HEK293 (cell line): ENCODE data around the gene DCBLD2.

Source experiments
- CTCF ChIA-PET: fragments of 350-600 bp; formaldehyde crosslinking; extraction: SDS; loops from one replicate; lab custom pipeline; 2021; ENCODE audit warnings: antibody characterized with exemption; lab: Yijun Ruan, JAX
- POLR2A ChIA-PET: fragments of 300-600 bp; formaldehyde crosslinking; extraction: SDS; loops from one replicate; lab custom pipeline; 2020; ENCODE audit warnings: antibody characterized with exemption, inconsistent platforms; lab: Yijun Ruan, JAX
- H3K27ac ChIP-seq: fragments of 200-500 bp; sonication (Bioruptor generic); 2 replicates; pipeline ENCODE4 v1.5.1; 2014; ENCODE audit warnings: low read depth, low read length, control low read depth, inconsistent platforms; ENCODE audit errors: extremely low read depth
- H3K36me3 ChIP-seq, 2 experiments: fragments of 200-500 bp in 1 of 2; sonication (Bioruptor generic) in 1 of 2; 1 replicate in 1 of 2; 2 replicates in 1 of 2; pipeline ENCODE4 v1.5.1; 2014 to 2017; ENCODE audit warnings: inconsistent platforms in 2 of 2, low read length in 2 of 2; ENCODE audit not compliant: control insufficient read depth in 2 of 2, insufficient read depth in 1 of 2
- H3K4me1 ChIP-seq: fragments of 200-500 bp; sonication (Bioruptor generic); 2 replicates; pipeline ENCODE4 v1.5.1; 2014; ENCODE audit warnings: mild to moderate bottlenecking, low read length, inconsistent platforms; ENCODE audit not compliant: control insufficient read depth, insufficient read depth
- H3K4me3 ChIP-seq: 2 replicates; pipeline ENCODE4 v1.5.1; 2011; ENCODE audit warnings: low read depth, mild to moderate bottlenecking, control low read depth, low read length, moderate library complexity
- H3K9me3 ChIP-seq: fragments of 200-500 bp; sonication (Bioruptor generic); 2 replicates; pipeline ENCODE4 v1.5.1; 2014; ENCODE audit warnings: low read depth, low read length, inconsistent platforms; ENCODE audit not compliant: control insufficient read depth, insufficient read depth
- BCL11A ChIP-seq: fragments of 450-650 bp; formaldehyde crosslinking; IDR thresholded peaks from 2 replicates; pipeline ENCODE4 v1.5.1; 2016; ENCODE audit warnings: low read depth, missing biosample characterization, missing genetic modification characterization
- ELK4 ChIP-seq: IDR thresholded peaks from 2 replicates; pipeline ENCODE4 v1.6.1; 2011; ENCODE audit warnings: mild to moderate bottlenecking, low read depth, low read length, borderline replicate concordance
- FEZF1 ChIP-seq: fragments of 450-650 bp; formaldehyde crosslinking; IDR thresholded peaks from 2 replicates; pipeline ENCODE4 v1.5.1; 2016; ENCODE audit warnings: missing biosample characterization, missing genetic modification characterization
- KLF9 ChIP-seq: fragments of 450-650 bp; formaldehyde crosslinking; IDR thresholded peaks from 2 replicates; pipeline ENCODE4 v1.5.1; 2016; ENCODE audit warnings: missing biosample characterization, missing genetic modification characterization, low read depth
- MZF1 ChIP-seq: fragments of 450-650 bp; formaldehyde crosslinking; IDR thresholded peaks from 2 replicates; pipeline ENCODE4 v1.5.1; 2017; ENCODE audit warnings: missing biosample characterization, missing genetic modification characterization, borderline replicate concordance
- PBX3 ChIP-seq: sonication (generic); formaldehyde crosslinking; IDR thresholded peaks from 2 replicates; pipeline ENCODE4 v1.8.1; 2022; ENCODE audit warnings: mild to moderate bottlenecking, moderate library complexity, missing genetic modification reagents
- SETDB1 ChIP-seq: IDR thresholded peaks from one replicate; pipeline ENCODE4 v1.6.1; 2017; ENCODE audit warnings: mild to moderate bottlenecking, low read length, moderate library complexity, mixed read lengths; ENCODE audit not compliant: insufficient read length
- SP3 ChIP-seq: fragments of 450-650 bp; formaldehyde crosslinking; IDR thresholded peaks from 2 replicates; pipeline ENCODE4 v1.5.1; 2016; ENCODE audit warnings: missing biosample characterization, missing genetic modification characterization
- ZFP37 ChIP-seq: fragments of 450-650 bp; formaldehyde crosslinking; IDR thresholded peaks from 2 replicates; pipeline ENCODE4 v1.5.1; 2016; ENCODE audit warnings: missing biosample characterization, missing genetic modification characterization
- ZFP69B ChIP-seq: fragments of 450-650 bp; formaldehyde crosslinking; IDR thresholded peaks from 2 replicates; pipeline ENCODE4 v1.5.1; 2016; ENCODE audit warnings: missing biosample characterization, missing genetic modification characterization
- ZNF16 ChIP-seq: fragments of 450-650 bp; formaldehyde crosslinking; IDR thresholded peaks from 2 replicates; pipeline ENCODE4 v1.5.1; 2016; ENCODE audit warnings: low read depth, missing biosample characterization, missing genetic modification characterization
- ZNF707 ChIP-seq: fragments of 450-650 bp; formaldehyde crosslinking; IDR thresholded peaks from 2 replicates; pipeline ENCODE4 v1.5.1; 2016; ENCODE audit warnings: missing biosample characterization, missing genetic modification characterization
- ZNF768 ChIP-seq: fragments of 450-650 bp; formaldehyde crosslinking; IDR thresholded peaks from 2 replicates; pipeline ENCODE4 v1.5.1; 2018; ENCODE audit warnings: missing biosample characterization, mild to moderate bottlenecking, missing genetic modification characterization
- ZNF791 ChIP-seq: fragments of 450-650 bp; formaldehyde crosslinking; IDR thresholded peaks from 2 replicates; pipeline ENCODE4 v1.5.1; 2016; ENCODE audit warnings: missing biosample characterization, missing genetic modification characterization
- ZSCAN30 ChIP-seq: fragments of 450-650 bp; IDR thresholded peaks from 2 replicates; pipeline ENCODE4 v1.5.1; 2018; ENCODE audit warnings: missing biosample characterization, mild to moderate bottlenecking, missing genetic modification characterization, moderate library complexity
- TF ChIP-seq, protein P1 (sequence below): fragments of 450-650 bp; formaldehyde crosslinking; IDR thresholded peaks from 2 replicates; pipeline ENCODE4 v1.5.1; 2016; ENCODE audit warnings: missing biosample characterization, missing genetic modification characterization

The DCBLD2 gene

GRCh38 chr3:98930413-98930812, 28.9 kb upstream of the DCBLD2 start:
- CTCF ChIA-PET, result no interaction called here
- H3K4me1 ChIP-seq, result no peaks in the 10 kb centered on the region
- TF ChIP-seq MZF1, result no peak
- peak; percentile 89 for TF ChIP-seq SETDB1
- TF ChIP-seq ZSCAN30 (tag by site-specific recombination), result no peak
- TF ChIP-seq, all 188 proteins: peak for 1
- POLR2A ChIA-PET, result no interaction called here
- no peaks in the 10 kb centered on the region for H3K36me3 ChIP-seq
- H3K4me3 ChIP-seq, result no peak overlapping the region
- no peaks in the 10 kb centered on the region for H3K9me3 ChIP-seq
- no peak overlapping the region for H3K27ac ChIP-seq

DNA sequence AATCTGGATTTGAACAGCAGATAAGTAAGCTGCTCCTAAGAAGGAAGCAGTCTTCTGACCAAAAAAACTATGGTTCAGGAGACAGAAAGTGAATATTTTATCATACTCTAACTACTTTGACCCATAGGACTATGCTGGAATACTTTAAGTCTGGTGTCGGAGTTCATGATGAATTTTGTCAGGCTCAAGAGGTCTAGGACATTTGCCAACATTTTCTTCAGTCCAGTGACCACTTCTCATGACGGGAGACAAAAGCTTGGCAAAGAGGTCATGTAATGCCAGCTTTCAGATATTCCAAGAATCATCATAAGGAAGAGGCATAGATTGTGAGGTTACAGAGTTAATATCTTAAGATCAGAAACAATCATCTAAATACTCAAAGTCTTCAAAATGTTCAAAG, 20.5 kb upstream of the DCBLD2 start:
- Histone ChIP-seq H3K4me3 (no peak overlapping the region), H3K27ac (no peak overlapping the region), H3K9me3 (no peaks in the 10 kb centered on the region), H3K4me1 (no peaks in the 10 kb centered on the region), H3K36me3 (no peaks in the 10 kb centered on the region)
- ChIA-PET CTCF (interaction anchor here (1.3 kb wide), 1 partner anchor 72 kb away, joined by 4 read pairs; no protein-coding TSS in a partner anchor), POLR2A (interaction anchor here (0.8 kb wide), 1 partner anchor 20 kb away, joined by 3 read pairs; the partner anchor contains the start of gene DCBLD2)
- no peak for TF ChIP-seq ZNF16 (tag by site-specific recombination)
- TF ChIP-seq SP3 (tag by site-specific recombination), result no peak
- no peak for TF ChIP-seq ZNF768 (tag by site-specific recombination)

GRCh38 chr3:98920166-98920565, 18.7 kb upstream of the DCBLD2 start:
- POLR2A ChIA-PET, result interaction anchor here (2.1 kb wide), 1 partner anchor 19 kb away, joined by 10 read pairs; the partner anchor contains the start of gene DCBLD2
- Histone ChIP-seq H3K27ac (no peak overlapping the region), H3K4me3 (no peak overlapping the region), H3K4me1 (no peaks in the 10 kb centered on the region), H3K9me3 (no peaks in the 10 kb centered on the region), H3K36me3 (no peaks in the 10 kb centered on the region)
- no peak for TF ChIP-seq ZNF791 (tag by site-specific recombination)
- no peak for TF ChIP-seq KLF9 (tag by site-specific recombination)
- no peak for TF ChIP-seq ZNF707 (tag by site-specific recombination)
- no peak for TF ChIP-seq ZFP37 (tag by site-specific recombination)
- no peak for TF ChIP-seq ELK4
- TF ChIP-seq BCL11A (tag by site-specific recombination), result no peak
- TF ChIP-seq ZFP69B, result no peak
- no peak for TF ChIP-seq FEZF1 (tag by site-specific recombination)
- TF ChIP-seq, protein P1, sequence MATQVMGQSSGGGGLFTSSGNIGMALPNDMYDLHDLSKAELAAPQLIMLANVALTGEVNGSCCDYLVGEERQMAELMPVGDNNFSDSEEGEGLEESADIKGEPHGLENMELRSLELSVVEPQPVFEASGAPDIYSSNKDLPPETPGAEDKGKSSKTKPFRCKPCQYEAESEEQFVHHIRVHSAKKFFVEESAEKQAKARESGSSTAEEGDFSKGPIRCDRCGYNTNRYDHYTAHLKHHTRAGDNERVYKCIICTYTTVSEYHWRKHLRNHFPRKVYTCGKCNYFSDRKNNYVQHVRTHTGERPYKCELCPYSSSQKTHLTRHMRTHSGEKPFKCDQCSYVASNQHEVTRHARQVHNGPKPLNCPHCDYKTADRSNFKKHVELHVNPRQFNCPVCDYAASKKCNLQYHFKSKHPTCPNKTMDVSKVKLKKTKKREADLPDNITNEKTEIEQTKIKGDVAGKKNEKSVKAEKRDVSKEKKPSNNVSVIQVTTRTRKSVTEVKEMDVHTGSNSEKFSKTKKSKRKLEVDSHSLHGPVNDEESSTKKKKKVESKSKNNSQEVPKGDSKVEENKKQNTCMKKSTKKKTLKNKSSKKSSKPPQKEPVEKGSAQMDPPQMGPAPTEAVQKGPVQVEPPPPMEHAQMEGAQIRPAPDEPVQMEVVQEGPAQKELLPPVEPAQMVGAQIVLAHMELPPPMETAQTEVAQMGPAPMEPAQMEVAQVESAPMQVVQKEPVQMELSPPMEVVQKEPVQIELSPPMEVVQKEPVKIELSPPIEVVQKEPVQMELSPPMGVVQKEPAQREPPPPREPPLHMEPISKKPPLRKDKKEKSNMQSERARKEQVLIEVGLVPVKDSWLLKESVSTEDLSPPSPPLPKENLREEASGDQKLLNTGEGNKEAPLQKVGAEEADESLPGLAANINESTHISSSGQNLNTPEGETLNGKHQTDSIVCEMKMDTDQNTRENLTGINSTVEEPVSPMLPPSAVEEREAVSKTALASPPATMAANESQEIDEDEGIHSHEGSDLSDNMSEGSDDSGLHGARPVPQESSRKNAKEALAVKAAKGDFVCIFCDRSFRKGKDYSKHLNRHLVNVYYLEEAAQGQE (tag by site-specific recombination), result no peak
- no peak for TF ChIP-seq PBX3 (CRISPR knock-in tag)
- CTCF ChIA-PET, result interaction anchor here (1.0 to 1.2 kb wide), 2 partner anchors 73 to 869 kb away, joined by 3 read pairs; no protein-coding TSS in a partner anchor
